Muscle layer of duodenum (tissue), 2 donors: Measurements from ENCODE around the gene AQP1.

Experiments used
- H3K27ac ChIP-seq: one replicate; pipeline ENCODE4 v1.7.0; 2013; ENCODE audit warnings: mild to moderate bottlenecking, low read length
- H3K27me3 ChIP-seq: one replicate; pipeline ENCODE4 v1.7.0; 2013; ENCODE audit warnings: low read depth, mild to moderate bottlenecking, control low read depth, low read length
- H3K36me3 ChIP-seq, 2 donors: one replicate each; pipeline ENCODE4 v1.7.0; 2013; ENCODE audit warnings: low read length in 2 of 2, control low read depth in 1 of 2, mild to moderate bottlenecking in 1 of 2; ENCODE audit not compliant: insufficient read depth in 2 of 2, control insufficient read depth in 1 of 2
- H3K4me1 ChIP-seq, 2 donors: one replicate each; pipeline ENCODE4 v1.7.0; 2013; ENCODE audit warnings: low read length in 2 of 2, mild to moderate bottlenecking in 2 of 2, control low read depth in 1 of 2, moderate library complexity in 1 of 2; ENCODE audit not compliant: insufficient read depth in 2 of 2, control insufficient read depth in 1 of 2
- H3K4me3 ChIP-seq, 2 donors: one replicate each; pipeline ENCODE4 v1.7.0; 2013; ENCODE audit warnings: low read length in 2 of 2, low read depth in 1 of 2, mild to moderate bottlenecking in 1 of 2
- H3K9me3 ChIP-seq, 2 donors: one replicate each; pipeline ENCODE4 v1.7.0; 2013; ENCODE audit warnings: low read length in 2 of 2, control low read depth in 1 of 2, mild to moderate bottlenecking in 1 of 2; ENCODE audit not compliant: control insufficient read depth in 1 of 2
- donor health status: healthy.

Gene AQP1

DNA sequence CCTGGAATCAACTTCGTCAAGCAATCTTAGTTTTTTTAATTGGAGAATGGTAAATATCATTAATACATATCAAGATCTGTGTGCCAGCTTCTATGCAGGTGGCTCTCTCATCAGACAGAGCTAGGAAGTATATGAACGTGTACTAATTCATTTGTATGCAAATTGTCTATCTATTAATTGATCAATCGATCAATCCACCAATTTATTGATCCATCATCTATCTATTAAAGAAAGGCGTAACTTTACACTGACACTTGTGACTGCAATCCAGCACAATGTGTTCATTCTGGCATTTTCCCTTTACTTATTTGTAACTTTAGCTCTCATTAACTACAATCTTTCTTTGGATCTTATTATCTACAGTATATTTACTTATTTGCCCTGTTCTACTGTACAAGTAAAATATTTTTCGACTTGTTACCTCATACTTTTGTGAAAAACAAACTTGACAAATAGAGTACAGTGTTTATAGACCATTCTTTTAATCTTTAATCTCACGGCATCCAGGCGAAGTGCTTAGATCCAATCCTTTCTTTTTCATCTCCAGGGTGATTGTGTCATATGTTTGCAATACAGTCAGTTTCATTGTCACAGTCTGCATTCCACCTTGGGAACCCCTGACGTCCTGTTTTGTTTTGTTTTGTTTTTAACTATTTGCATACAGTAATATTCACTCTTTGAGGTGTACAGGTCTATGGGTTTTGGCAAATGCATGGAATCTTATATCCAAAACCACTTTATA lies 30.1 kb downstream of the AQP1 start:
- no peaks in the 10 kb centered on the region for H3K36me3 ChIP-seq
- no peak overlapping the region for H3K4me3 ChIP-seq
- peaks cover 0 to 7% of the 10 kb centered on the region in 2 donors for H3K4me1 ChIP-seq
- H3K27ac ChIP-seq = no peak overlapping the region
- peaks cover 6 to 8% of the 10 kb centered on the region in 2 donors for H3K9me3 ChIP-seq
- H3K27me3 ChIP-seq = no peaks in the 10 kb centered on the region

DNA sequence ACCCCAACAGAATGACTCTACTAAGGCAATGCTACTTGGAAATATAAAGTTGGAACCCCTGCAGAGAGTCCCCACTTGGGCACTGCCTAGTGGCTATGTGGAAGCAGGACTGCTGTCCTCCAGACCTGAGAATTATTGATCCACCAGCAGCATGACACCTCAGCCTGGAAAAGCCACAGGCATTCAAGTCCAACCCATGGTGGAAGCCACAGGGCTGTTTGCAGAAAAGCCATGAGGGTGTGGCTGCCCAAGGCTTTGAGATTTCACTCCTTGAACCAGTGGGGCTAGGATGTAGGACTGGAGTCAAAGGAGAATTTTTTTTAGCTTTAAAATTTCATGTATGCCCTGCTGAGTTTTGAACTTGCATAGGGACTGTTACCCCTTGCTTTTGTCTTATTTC lies 38.5 kb downstream of the AQP1 start:
- Histone ChIP-seq H3K4me1 (no peaks in the 10 kb centered on the region), H3K27me3 (no peaks in the 10 kb centered on the region), H3K9me3 (peaks cover 1 to 3% of the 10 kb centered on the region in 2 donors), H3K27ac (no peak overlapping the region), H3K4me3 (no peak overlapping the region), H3K36me3 (no peaks in the 10 kb centered on the region)

DNA sequence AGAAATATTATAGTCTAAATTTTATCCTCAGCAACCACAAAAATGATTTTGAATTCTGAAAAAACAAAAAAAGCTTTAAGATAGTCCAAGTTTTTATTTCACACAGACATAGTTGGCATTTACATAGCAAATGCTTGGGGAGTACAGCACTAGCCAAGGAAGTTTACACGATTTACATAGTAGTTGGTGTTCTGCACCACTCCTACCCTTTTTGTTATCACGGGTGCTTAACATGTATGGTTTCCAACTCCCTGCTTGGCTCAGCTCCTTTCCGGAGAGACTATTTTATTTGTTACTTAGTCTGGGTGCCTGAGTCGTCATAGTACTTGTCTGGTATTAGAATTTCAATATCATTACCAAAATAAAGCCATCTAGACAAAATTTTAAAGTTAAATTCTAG lies 43.3 kb downstream of the AQP1 start:
- H3K27ac ChIP-seq = no peak overlapping the region
- H3K36me3 ChIP-seq = no peaks in the 10 kb centered on the region
- H3K4me1 ChIP-seq = no peaks in the 10 kb centered on the region
- no peak overlapping the region for H3K4me3 ChIP-seq
- no peaks in the 10 kb centered on the region for H3K9me3 ChIP-seq
- no peaks in the 10 kb centered on the region for H3K27me3 ChIP-seq

DNA sequence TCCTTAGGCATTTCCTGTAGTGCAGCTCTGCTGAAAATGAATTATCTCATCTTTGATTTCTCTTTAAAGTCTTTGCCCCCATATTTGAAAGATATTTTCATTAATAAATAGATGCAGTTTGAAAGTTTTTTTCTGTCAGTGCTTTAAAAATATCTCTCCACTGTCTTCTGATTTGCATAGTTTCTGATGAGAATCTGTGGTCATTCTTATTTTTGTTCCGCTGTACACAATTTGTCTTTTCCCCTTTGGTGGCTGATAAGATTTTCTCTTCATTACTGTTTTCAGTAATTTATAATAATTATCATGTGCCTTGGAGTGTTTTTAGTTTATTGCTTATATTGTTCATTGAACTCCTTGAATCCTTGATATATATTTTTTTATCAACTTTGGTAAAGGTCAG lies 45.1 kb downstream of the AQP1 start:
- H3K27ac ChIP-seq = no peak overlapping the region
- no peaks in the 10 kb centered on the region for H3K9me3 ChIP-seq
- no peaks in the 10 kb centered on the region for H3K4me1 ChIP-seq
- H3K36me3 ChIP-seq = no peaks in the 10 kb centered on the region
- H3K4me3 ChIP-seq = no peak overlapping the region
- H3K27me3 ChIP-seq = no peaks in the 10 kb centered on the region

DNA sequence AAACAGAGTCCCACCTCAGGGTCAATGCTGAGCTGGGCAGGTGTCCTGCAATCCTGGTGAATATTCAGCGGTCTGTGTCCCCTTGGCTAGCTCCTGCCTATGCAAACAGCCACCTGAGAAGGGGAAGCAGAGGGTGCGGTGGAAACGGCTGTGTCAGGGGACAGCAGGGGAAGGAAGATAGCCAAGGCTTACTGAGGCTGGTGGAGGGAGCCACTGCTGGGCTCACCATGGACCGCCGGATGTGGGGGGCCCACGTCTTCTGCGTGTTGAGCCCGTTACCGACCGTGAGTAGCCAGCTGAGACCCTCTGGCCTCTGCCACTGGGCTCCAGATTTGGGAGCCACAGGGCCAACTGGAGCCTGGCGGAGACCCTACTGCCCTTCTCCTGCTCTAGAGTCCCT lies 52.2 kb downstream of the AQP1 start, which contains the start of gene GHRHR:
Gene GHRHR (plus strand): TSS at position 112 of the 400 bp plus-strand sequence. CDS start 116 bp downstream, at position 228.
- Histone ChIP-seq H3K4me3 (no peak within 1 kb of the TSS), H3K9me3 (no peaks in the 10 kb centered on the region)

DNA sequence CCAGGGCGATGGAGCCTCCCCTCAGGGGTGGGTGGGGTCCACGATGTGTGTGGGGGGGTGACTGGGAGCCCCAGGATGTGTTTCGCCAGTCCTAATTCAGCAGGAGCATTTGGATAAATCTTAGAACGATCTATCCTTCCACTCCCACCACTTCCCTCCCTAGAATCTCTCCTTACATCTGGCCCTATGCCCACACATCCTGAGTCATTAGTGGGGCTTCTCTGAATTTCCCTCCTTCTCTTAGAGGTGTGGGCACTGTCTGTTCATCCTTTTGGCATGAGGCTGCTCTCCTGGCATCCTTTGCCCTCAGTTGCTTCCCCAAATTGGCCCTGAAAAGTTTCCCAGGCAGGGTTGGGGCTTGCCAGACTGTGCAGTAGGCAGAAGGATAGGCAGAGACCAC lies 53.7 kb downstream of the AQP1 start:
- no peak overlapping the region for H3K4me3 ChIP-seq
- no peak overlapping the region for H3K27ac ChIP-seq
- no peaks in the 10 kb centered on the region for H3K4me1 ChIP-seq
- H3K27me3 ChIP-seq = no peaks in the 10 kb centered on the region
- H3K36me3 ChIP-seq = no peaks in the 10 kb centered on the region
- H3K9me3 ChIP-seq = no peaks in the 10 kb centered on the region

More for the DNA sequence above, 52.2 kb downstream of the AQP1 start, which contains the start of gene GHRHR:
- Histone ChIP-seq H3K36me3 (no peaks in the 10 kb centered on the region), H3K27me3 (no peaks in the 10 kb centered on the region), H3K27ac (no peak within 1 kb of the TSS), H3K4me1 (no peaks in the 10 kb centered on the region)

DNA sequence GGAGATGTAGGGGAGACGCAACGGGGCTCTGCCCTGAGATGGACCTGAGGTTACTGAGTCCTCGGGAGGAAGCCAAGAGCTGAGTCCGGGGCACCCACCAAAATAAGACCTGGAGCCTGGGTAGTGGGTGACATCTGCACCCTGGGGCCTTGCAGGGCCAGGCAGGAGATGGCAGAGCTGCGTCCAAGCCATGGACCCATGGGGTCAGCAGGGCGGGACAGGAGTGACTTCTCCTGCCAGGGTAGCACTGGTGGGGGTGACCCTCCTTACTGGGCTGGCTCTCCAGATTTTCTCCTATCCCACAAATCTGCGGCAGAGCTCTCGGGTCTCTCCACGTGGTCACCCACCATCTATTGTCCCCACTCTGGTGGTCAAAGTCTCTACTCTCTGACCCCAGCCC lies 54.2 kb downstream of the AQP1 start:
- H3K9me3 ChIP-seq = no peaks in the 10 kb centered on the region
- no peaks in the 10 kb centered on the region for H3K4me1 ChIP-seq
- no peak overlapping the region for H3K27ac ChIP-seq
- H3K4me3 ChIP-seq = no peak overlapping the region
- no peaks in the 10 kb centered on the region for H3K27me3 ChIP-seq
- no peaks in the 10 kb centered on the region for H3K36me3 ChIP-seq

DNA sequence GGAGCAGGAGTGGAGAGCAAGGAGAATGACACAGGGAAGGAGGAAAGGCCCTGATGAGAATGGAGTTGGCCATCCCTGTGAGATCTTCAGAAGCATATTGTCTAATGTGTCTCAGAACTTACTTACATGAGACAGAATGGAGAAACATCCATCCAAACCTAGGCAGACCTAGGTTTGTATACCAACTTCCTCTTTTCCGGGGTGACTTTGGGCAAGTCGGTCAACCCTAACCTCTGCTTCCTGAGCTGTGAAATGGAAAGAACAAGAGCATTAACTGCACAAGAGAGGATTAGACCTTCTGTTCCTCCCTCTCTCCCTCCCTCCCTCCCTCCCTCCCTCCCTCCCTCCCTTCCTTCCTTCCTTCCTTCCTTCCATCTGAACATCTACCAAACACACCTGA lies 56.6 kb downstream of the AQP1 start:
- H3K4me1 ChIP-seq = no peaks in the 10 kb centered on the region
- H3K27ac ChIP-seq = no peak overlapping the region
- H3K4me3 ChIP-seq = no peak overlapping the region
- no peaks in the 10 kb centered on the region for H3K36me3 ChIP-seq
- H3K27me3 ChIP-seq = no peaks in the 10 kb centered on the region
- H3K9me3 ChIP-seq = no peaks in the 10 kb centered on the region

DNA sequence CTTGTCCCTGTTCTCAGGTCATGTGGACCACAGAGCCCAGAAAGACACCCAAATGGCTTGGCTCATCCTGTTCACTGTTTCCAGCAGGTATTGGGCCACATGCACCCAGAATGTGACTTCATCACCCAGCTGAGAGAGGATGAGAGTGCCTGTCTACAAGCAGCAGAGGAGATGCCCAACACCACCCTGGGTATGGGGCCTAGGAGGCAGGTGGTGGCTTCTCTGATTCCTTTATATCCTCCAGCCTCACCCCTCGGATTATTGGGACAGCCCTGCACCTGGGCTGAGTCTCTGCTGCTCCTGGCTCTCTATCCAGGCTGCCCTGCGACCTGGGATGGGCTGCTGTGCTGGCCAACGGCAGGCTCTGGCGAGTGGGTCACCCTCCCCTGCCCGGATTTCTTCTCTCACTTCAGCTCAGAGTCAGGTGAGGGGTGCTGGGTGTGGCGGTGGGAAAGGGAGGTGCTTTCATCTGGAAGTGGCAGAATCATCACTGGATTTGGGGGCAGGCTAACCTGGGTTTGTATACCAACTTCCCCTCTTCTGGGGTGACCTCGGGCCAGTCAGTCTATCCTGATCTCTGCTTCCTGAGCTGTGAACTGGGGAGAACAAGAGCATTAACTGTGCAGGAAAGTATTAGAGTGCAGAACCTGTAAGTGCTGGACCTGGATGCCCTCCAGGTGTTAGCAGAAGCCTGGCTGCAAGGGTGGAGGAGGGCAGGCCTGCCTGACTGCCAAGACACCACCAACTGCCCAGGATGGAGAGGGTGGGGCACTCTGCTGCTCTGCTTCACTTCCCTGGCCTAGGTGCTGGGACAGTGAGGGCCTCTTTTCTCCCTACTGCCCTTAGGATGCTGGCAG lies 57.3 kb downstream of the AQP1 start:
- Histone ChIP-seq H3K4me3 (no peak overlapping the region), H3K27me3 (no peaks in the 10 kb centered on the region), H3K27ac (no peak overlapping the region), H3K36me3 (no peaks in the 10 kb centered on the region), H3K4me1 (no peaks in the 10 kb centered on the region), H3K9me3 (no peaks in the 10 kb centered on the region)

DNA sequence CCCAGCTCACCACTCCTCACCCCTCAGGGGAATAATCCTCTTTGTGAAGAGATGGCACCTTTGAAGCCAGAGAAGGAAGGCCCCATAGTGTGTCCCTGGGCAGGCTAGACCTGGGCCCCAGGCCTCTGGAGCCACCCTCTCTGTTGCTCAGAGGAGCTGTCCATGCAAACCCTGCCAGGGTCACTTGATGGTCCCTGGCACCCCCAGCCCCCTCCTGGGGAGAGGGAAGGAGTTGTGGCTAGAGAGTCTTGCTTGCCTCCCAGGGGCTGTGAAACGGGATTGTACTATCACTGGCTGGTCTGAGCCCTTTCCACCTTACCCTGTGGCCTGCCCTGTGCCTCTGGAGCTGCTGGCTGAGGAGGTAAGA lies 57.9 kb downstream of the AQP1 start:
- Histone ChIP-seq H3K36me3 (no peaks in the 10 kb centered on the region), H3K27ac (no peak overlapping the region), H3K27me3 (no peaks in the 10 kb centered on the region), H3K9me3 (no peaks in the 10 kb centered on the region), H3K4me3 (no peak overlapping the region), H3K4me1 (no peaks in the 10 kb centered on the region)

DNA sequence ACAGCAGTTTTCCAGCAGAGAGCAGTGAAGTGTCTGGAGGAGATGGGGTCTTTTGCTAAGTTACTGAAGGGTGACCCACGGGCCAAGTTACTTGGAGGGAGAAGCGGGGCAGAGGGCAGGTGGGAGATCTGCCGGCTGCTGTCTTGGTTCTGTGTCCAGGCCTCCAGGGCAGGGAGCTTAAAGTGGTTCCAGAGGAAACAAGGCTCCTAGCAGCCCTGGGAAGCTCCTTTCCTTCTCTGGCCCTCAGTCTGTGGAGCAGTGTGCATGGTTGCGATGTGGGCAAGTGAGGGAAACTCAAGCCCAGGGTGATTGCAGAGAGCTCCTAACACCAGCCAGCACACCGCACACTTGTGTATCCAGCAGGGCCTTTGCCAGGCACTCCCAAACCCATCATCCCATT lies 58.4 kb downstream of the AQP1 start:
- Histone ChIP-seq H3K27me3 (no peaks in the 10 kb centered on the region), H3K9me3 (no peaks in the 10 kb centered on the region), H3K36me3 (no peaks in the 10 kb centered on the region), H3K27ac (no peak overlapping the region), H3K4me1 (no peaks in the 10 kb centered on the region), H3K4me3 (no peak overlapping the region)
